ENCODE data around the gene AGPAT4.

- TF ChIP-seq EZH2 (IDR thresholded peaks at IDR 0.05; ENCODE audit: borderline replicate concordance, low read depth, low read length, severe bottlenecking) = no peak
- TF ChIP-seq CTCF (IDR thresholded peaks at IDR 0.05; ENCODE audit: extremely low read depth in 1 of 2, insufficient read depth in 1 of 2, low read depth in 1 of 2, low read length in 2 of 2) = no peak
- no peak for TF ChIP-seq MYC (IDR thresholded peaks at IDR 0.05; ENCODE audit: low read depth, low read length)
- TF ChIP-seq POLR2A (IDR thresholded peaks at IDR 0.05; ENCODE audit: low read depth, low read length) = no peak
- no peak for TF ChIP-seq POLR2AphosphoS5 (IDR thresholded peaks at IDR 0.05; ENCODE audit: insufficient read depth, low read depth, low read length)
- no peak for TF ChIP-seq JUN (IDR thresholded peaks at IDR 0.05; ENCODE audit: borderline replicate concordance, insufficient read depth, insufficient read length, low read depth)
- no peak for TF ChIP-seq FOS (IDR thresholded peaks at IDR 0.05; ENCODE audit: borderline replicate concordance, insufficient read depth, low read length)
- TF ChIP-seq GATA2 (IDR thresholded peaks at IDR 0.05; ENCODE audit: insufficient read depth, insufficient read length, low read depth, low read length) = no peak
- no peak for TF ChIP-seq MAX (IDR thresholded peaks at IDR 0.05; ENCODE audit: insufficient read depth, insufficient read length)
Observed at GRCh38 chr6:161290751-161291150, 16.9 kb upstream of the AGPAT4 start.
